ENCODE results near the gene MED29. TPM values are rescaled to one million over a fixed set of nuclear protein-coding genes. Genes with fewer than 3 reads are reported as not detected.

Gene MED29
- total and polyA plus RNA-seq, 2 of the 13 experiments (the other 11 are each of a cell fraction or from before 2014, with no cell fraction given) = 14.0 to 19.7 TPM

- TF ChIP-seq GMEB2 (CRISPR knock-in tag; IDR thresholded peaks at IDR 0.05; ENCODE audit: low read depth) (peak; percentile 57; the same call in 1 of the 2 replicates), POLR2G (IDR thresholded peaks at IDR 0.05; ENCODE audit: low read depth, low read length) (peak; percentile 99), ZGPAT (CRISPR knock-in tag; IDR thresholded peaks at IDR 0.05) (peak; percentile 91), ZBTB44 (CRISPR knock-in tag; IDR thresholded peaks at IDR 0.05) (peak; percentile 86), ZBTB8A (CRISPR knock-in tag; IDR thresholded peaks at IDR 0.05; ENCODE audit: borderline replicate concordance, low read depth) (0 out of 2 replicates have a peak, but pooled peaks have one; percentile 82), ONECUT2 (CRISPR knock-in tag; IDR thresholded peaks at IDR 0.05) (no peak), ZNF407 (CRISPR knock-in tag; IDR thresholded peaks at IDR 0.05; ENCODE audit: not compliant biosample characterization) (peak; percentile 74), ZNF343 (CRISPR knock-in tag; IDR thresholded peaks at IDR 0.05) (peak; percentile 89), KAT7 (CRISPR knock-in tag; IDR thresholded peaks at IDR 0.05; ENCODE audit: borderline replicate concordance) (peak; percentile 90), ZNF224 (CRISPR knock-in tag; IDR thresholded peaks at IDR 0.05) (peak; percentile 96), ZNF557 (CRISPR knock-in tag; IDR thresholded peaks at IDR 0.05) (no peak), ZNF652 (CRISPR knock-in tag; IDR thresholded peaks at IDR 0.05; ENCODE audit: borderline replicate concordance, low read depth) (peak; percentile 32; the same call in 1 of the 2 replicates), FOXP1 (IDR thresholded peaks at IDR 0.05) (no peak), FOXP1 (CRISPR knock-in tag; IDR thresholded peaks at IDR 0.05) (no peak), ZNF576 (CRISPR knock-in tag; IDR thresholded peaks at IDR 0.05) (no peak), PHF21A (CRISPR knock-in tag; IDR thresholded peaks at IDR 0.05) (peak; percentile 40; the same call in 1 of the 2 replicates)
Observed at GRCh38 chr19:39435499-39436349, 44.5 kb downstream of the MED29 start, which contains the start of gene RPS16 (continued).

Measured in HepG2 (cell line).